Prostate gland (tissue), 2 donors: ENCODE data around the gene AP1G1.

Experiments
- POLR2A ChIP-seq: fragments of 450-650 bp; IDR thresholded peaks from one replicate; pipeline ENCODE4 v1.6.1; 2016; ENCODE audit warnings: antibody characterized with exemption, mild to moderate bottlenecking
- TF ChIP-seq, protein P1 (sequence below), 4 experiments: fragments of 200-600 bp in 2 of 4; fragments of 450-650 bp in 2 of 4; sonication (generic) in 2 of 4; IDR thresholded peaks; 1 replicate in 3 of 4; 2 replicates in 1 of 4; pipeline ENCODE4 v1.5.1; 2016 to 2019; ENCODE audit warnings: antibody characterized with exemption in 4 of 4, mild to moderate bottlenecking in 2 of 4, moderate library complexity in 2 of 4

DNA sequence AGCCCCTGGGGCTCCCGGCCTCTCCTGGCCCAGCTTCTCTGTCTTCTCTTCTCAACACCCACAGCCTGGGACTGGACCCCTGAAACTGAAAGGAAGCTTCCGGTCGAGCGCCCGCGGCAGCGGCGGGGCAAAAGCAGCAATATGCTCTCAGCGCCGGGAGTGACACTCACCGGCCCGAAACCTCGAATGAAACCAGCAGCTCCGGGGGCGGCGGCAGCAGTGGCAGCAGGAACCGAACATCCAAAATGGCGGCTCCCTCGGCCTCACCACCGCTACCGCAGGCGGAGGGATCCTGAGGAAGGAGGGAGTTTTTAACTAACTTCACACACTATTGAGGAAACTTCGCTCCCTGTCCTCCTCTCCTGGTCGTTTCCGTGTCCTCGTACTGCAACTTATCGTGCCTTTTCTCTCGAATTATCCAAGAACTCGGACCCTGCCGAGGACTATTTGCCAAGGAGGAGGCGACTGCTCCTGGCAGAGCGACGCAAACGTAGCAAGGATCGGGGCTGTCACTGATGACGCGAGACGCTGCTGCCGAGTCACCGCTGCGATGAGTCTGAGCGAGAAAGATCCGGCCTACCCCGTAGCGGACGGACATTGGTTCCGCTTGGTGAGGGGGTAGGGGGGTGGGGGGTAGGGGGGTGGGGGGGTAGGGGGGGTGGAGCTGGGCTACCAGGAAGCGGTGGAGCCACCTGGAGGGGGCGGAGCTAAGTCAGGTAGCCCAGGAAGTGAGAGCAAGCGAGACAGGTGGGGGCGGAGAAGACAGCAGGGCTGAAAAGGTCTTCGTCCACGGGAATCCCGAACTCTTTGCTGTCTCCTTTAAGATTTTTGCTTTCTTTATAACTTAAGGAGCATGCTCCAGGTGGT is at the start of gene AP1G1:
- TF ChIP-seq, protein P1, sequence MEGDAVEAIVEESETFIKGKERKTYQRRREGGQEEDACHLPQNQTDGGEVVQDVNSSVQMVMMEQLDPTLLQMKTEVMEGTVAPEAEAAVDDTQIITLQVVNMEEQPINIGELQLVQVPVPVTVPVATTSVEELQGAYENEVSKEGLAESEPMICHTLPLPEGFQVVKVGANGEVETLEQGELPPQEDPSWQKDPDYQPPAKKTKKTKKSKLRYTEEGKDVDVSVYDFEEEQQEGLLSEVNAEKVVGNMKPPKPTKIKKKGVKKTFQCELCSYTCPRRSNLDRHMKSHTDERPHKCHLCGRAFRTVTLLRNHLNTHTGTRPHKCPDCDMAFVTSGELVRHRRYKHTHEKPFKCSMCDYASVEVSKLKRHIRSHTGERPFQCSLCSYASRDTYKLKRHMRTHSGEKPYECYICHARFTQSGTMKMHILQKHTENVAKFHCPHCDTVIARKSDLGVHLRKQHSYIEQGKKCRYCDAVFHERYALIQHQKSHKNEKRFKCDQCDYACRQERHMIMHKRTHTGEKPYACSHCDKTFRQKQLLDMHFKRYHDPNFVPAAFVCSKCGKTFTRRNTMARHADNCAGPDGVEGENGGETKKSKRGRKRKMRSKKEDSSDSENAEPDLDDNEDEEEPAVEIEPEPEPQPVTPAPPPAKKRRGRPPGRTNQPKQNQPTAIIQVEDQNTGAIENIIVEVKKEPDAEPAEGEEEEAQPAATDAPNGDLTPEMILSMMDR (IDR thresholded peaks at IDR 0.05) = no peak
- TF ChIP-seq POLR2A = peak; percentile 56
